Measurements from ENCODE around the gene MAEL. TPM values are rescaled to one million over a fixed set of nuclear protein-coding genes. Genes with fewer than 3 reads are reported as not detected.

MAEL gene
- total RNA-seq, 4 donors from 2014 or later = 0.54 to 2.0 (median 0.90) TPM

DNA sequence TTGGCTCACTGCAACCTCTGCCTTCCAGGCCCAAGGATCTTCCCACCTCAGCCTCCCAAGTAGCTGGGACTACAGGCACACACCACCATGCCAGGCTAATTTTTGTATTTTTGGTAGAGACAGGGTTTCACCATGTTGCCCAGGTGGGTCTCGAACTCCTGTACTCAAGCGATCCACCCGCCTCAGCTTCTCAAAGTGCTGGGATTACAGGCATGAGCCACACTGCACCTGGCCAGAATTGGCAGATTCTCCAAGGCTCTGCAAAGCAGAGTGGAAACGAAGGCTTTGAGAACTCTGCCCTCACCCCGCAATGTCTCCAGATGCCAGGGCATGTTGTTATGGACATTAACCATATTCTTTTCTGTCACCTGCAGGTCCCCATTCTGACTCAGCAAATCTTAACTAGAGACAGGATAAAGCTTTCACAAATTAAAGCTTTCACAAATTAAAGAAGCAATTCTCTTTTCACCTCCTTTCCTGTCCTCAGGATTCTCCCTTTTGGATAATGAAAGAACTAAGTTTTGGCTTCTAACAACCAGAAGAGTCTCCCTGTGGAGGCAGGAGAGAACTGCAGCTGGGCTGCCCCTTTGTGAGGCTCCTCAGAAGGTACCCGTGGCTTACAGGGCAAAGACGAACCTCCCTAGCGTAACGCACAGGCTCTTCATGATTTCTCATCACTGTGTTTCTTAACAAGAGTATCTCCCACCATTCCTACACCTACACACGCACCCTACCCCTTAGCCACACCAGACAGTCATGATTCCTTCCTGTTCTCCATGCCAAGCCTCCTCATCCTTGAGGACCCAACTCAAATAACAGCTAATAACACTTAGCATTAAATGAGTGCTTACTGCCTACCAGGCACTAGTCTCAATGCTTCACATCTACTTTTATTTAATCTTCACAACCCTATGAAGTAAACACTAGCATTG, 71.3 kb downstream of the MAEL start:
- Histone ChIP-seq H3K9me3 (no peaks in the 10 kb centered on the region), H3K36me3 (no peaks in the 10 kb centered on the region), H3K27me3 (peaks cover 14% of the 10 kb centered on the region), H3K4me3 (no peak overlapping the region), H3K27ac (no peak overlapping the region), H3K4me1 (peaks cover 0 to 10% (median 4%) of the 10 kb centered on the region in 3 donors)
- no peak for TF ChIP-seq EP300 (IDR thresholded peaks at IDR 0.05)
- TF ChIP-seq POLR2AphosphoS5 (IDR thresholded peaks at IDR 0.05) = no peak
- TF ChIP-seq POLR2A (IDR thresholded peaks at IDR 0.05) = no peak
- TF ChIP-seq, protein P1, sequence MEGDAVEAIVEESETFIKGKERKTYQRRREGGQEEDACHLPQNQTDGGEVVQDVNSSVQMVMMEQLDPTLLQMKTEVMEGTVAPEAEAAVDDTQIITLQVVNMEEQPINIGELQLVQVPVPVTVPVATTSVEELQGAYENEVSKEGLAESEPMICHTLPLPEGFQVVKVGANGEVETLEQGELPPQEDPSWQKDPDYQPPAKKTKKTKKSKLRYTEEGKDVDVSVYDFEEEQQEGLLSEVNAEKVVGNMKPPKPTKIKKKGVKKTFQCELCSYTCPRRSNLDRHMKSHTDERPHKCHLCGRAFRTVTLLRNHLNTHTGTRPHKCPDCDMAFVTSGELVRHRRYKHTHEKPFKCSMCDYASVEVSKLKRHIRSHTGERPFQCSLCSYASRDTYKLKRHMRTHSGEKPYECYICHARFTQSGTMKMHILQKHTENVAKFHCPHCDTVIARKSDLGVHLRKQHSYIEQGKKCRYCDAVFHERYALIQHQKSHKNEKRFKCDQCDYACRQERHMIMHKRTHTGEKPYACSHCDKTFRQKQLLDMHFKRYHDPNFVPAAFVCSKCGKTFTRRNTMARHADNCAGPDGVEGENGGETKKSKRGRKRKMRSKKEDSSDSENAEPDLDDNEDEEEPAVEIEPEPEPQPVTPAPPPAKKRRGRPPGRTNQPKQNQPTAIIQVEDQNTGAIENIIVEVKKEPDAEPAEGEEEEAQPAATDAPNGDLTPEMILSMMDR (IDR thresholded peaks at IDR 0.05) = no peak
- no peak for ATAC-seq
- 76 to 79% methylated on average over 8 to 10 of the region's 10 CpGs for WGBS, 2 donors (ENCODE audit: low coverage in 1 of 2)

DNA sequence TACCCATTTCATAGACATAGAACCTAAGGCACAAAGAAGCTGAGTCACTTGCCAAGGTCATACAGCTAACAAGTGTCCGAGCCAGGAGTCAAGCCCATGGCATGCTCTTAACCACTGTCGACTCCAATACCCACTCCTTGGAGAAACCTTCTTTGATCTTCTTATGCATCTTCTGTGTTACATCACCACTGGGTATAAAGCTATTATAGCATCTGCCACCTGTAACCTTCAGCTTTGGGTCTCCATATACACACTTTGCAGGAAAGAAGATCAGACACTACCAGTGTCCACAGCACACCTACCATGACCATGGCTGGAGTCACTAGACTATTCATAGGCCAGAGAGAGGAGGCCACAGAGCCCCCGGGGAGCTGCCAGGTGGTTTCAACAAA, 72.0 kb downstream of the MAEL start:
- peaks cover 0 to 10% (median 4%) of the 10 kb centered on the region in 3 donors for H3K4me1 ChIP-seq
- TF ChIP-seq POLR2AphosphoS5 (IDR thresholded peaks at IDR 0.05) = no peak
- no peak for TF ChIP-seq EP300 (IDR thresholded peaks at IDR 0.05)
- TF ChIP-seq POLR2A (IDR thresholded peaks at IDR 0.05) = no peak
- TF ChIP-seq, protein P1 (IDR thresholded peaks at IDR 0.05) = no peak
- 78 to 92% methylated on average over 2 to 3 of the region's 3 CpGs for WGBS, 2 donors (ENCODE audit: low coverage in 1 of 2)
- no peak overlapping the region for H3K27ac ChIP-seq
- no peak for ATAC-seq
- H3K36me3 ChIP-seq = no peaks in the 10 kb centered on the region
- H3K9me3 ChIP-seq = no peaks in the 10 kb centered on the region
- H3K4me3 ChIP-seq = no peak overlapping the region
- peaks cover 16% of the 10 kb centered on the region for H3K27me3 ChIP-seq

DNA sequence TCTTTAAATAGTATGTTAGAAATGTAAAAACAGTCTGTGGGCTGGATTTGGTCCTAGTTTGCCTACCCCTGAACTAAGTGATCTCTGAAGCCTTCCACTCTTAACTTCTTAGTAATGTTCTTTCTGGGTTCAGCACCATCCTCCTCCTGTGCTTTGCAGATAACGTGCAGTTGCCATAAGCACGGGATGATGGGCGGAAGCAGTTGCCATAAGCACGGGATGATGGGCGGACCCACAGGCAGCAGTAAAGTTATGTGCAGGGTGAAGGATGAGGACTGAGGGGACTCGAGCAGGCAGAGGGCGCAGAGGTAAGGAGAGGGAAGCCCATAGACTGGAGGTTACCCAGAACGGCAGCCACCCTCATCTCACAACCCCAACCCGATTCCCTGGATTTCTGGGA, 75.5 kb downstream of the MAEL start:
- 71 to 77% methylated on average over 5 to 7 of the region's 9 CpGs for WGBS, 2 donors (ENCODE audit: low coverage in 1 of 2)
- no peak for ATAC-seq
- no peaks in the 10 kb centered on the region for H3K36me3 ChIP-seq
- H3K9me3 ChIP-seq = no peaks in the 10 kb centered on the region
- TF ChIP-seq, protein P1 (IDR thresholded peaks at IDR 0.05) = no peak
- TF ChIP-seq EP300 (IDR thresholded peaks at IDR 0.05) (no peak), POLR2A (IDR thresholded peaks at IDR 0.05) (no peak), POLR2AphosphoS5 (IDR thresholded peaks at IDR 0.05) (no peak)
- H3K4me3 ChIP-seq = no peak overlapping the region
- H3K27ac ChIP-seq = no peak overlapping the region
- H3K4me1 ChIP-seq = peaks cover 0 to 8% (median 5%) of the 10 kb centered on the region in 3 donors
- peaks cover 18% of the 10 kb centered on the region for H3K27me3 ChIP-seq

DNA sequence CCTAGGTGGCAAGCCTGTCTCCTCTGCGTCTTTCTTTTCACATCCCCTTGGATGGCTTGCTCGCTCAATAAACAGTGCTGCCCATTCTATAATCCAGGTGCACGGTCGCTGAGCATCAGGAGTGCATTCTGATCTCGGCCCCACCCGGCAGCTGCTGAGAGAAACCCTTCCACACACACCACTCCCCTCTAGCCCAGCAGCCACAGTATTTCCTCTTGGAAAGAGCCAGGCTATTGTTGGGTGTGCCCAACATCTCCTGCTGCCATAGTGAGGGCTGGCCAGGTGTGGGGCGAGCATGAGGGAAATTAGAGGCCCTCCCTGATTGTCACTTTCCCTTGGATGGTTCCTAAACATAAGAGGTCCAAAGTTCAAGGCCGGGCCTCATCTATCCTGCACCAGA, 76.4 kb downstream of the MAEL start:
- peaks cover 0 to 8% (median 5%) of the 10 kb centered on the region in 3 donors for H3K4me1 ChIP-seq
- WGBS, 2 donors (ENCODE audit: low coverage in 1 of 2) = 90% methylated on average over 2 of the region's 8 CpGs; no CpG with 5 or more reads in 1 of the 2 donors
- no peak overlapping the region for H3K27ac ChIP-seq
- no peaks in the 10 kb centered on the region for H3K9me3 ChIP-seq
- ATAC-seq = no peak
- peaks cover 9% of the 10 kb centered on the region for H3K27me3 ChIP-seq
- TF ChIP-seq, protein P1 (IDR thresholded peaks at IDR 0.05) = no peak
- no peak for TF ChIP-seq POLR2AphosphoS5 (IDR thresholded peaks at IDR 0.05)
- no peak for TF ChIP-seq POLR2A (IDR thresholded peaks at IDR 0.05)
- no peak for TF ChIP-seq EP300 (IDR thresholded peaks at IDR 0.05)
- no peaks in the 10 kb centered on the region for H3K36me3 ChIP-seq
- H3K4me3 ChIP-seq = no peak overlapping the region

All from gastroesophageal sphincter (tissue), 4 donors.